NCI-H187 (cell line): Measurements from ENCODE around the gene CSRNP3.

ENCODE experiments used
- DNase-seq, 2 experiments: peaks; one replicate each; lab custom pipeline; 2025; lab: John Stamatoyannopoulos, UW

Gene CSRNP3

DNA sequence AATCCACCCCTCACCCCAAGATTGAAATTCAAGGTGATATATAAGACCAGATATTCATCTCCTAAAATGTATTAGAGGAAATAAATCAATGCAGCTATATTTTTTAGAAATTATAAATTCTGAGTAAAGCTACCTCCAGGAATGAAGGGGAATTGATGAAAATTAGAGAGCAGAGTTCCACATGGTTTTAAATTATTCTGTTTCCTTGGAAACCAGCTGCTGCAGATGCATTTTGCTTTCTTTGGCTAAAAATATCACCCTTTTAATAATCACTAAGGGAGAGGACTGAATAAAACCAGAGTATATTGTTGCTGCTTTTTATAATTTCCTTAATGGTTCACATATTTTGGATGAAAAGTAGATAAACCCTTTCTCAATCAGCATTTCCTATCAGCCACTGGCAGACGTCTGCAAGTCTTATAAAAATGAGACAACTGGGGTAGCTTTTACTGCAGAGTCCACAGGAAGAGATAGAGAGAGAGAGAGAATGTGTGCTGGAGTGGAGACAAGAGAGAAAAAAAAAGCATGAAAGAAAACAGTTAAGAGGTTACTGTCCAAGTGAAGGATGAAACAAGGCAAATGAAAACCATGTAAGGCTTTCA is 2.0 kb downstream of the CSRNP3 start:
- no peak for DNase-seq

DNA sequence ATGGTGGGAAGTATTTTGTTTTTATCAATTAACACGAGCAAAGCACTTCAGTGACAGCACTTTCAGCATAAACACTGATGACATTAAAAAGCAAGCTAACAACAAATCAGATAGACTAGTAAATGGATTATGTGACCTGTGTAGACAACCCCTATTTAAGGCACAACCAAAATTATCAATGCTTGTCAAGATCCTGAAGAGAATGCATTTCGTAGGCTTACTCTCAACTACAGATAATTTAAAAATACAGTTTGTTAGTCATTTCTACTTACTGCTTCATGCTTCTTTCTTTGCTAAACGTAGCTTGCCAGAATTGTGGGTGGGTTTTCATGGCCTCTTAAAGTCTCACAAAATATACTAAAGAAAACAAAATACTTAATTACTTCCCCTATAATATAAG is 3.4 kb downstream of the CSRNP3 start:
- DNase-seq, result no peak

DNA sequence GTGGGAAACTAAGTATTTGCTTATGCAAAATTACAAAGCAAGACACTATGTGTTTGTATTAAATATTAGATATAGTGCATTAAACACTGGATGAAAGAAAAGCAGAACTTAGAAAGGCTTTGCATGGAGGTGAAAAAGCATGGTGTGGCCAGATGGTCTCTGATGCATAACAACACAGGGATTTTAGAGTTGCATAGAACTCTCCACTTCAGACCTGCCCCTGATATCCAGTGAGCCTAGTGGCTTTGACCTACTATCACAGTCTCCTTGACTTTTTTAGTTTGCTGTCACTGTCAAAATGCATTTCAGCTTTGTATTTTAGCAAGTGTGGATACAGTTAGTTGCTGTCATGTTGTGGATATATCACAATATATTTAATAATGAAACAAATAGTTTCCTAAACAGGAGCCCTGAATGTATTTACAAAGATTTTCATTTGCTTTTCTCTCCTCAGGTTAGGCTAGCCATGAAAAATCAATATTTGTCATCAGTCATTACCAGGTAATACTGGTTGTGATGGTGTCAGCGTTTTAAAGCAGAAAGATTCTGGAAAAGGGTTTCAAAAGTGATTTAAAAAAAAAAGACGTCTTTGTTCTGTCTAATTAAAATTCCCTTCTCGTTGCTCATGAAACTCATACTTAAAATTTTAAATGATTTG is 5.2 kb downstream of the CSRNP3 start:
- DNase-seq, result no peak

DNA sequence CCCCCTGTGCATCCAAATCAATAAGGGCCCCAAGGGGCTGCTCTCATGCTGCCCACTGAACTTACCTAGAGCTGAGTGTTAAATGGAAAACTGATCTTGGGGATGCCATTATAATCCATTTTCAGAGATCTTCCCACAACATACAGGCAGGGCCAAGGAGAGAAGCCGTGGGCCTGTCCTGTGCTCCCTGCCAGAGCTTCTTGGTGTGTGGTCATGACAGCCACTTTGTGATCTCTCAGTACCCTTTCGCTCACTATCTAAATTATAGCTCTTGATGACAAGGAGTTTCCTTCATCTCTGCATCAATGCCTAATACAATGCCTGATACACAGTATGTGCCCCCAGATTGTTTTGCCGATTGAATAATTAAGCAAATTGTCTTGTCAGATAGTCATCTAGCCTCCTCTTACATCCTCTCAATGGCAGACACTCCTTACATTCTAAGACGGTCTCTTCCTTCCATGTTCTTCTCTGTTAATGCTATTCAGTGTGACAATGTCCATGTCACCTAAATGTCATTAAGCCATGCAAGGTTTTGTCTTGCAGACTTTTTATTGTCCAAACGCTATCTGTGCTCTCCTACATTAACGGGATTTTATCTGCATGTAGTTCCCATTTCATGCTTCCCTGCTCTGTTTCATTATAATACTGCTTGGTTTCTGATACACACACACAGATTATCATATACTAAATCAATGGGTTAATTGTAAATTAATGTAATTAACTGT is 5.9 kb downstream of the CSRNP3 start:
- no peak for DNase-seq

DNA sequence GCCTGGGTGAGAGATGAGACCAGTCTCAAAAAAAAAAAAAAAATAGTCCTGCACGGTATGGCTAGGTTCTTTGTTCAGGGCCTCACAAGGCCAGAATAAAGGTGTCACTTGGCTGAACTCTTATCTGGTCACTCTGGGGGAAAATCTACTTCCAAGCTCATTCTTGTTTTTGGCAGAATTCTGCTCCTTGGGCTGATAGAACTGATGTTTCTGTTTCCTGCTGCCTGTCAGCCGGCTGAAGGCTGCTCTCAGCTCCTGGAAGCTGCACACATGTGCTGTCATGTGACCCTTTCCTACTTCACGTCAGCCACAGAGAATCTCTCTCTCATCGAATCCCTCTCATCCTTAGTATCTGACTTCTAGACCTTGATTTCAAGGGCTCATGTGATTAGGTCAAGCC is 10.4 kb downstream of the CSRNP3 start:
- DNase-seq, result no peak

DNA sequence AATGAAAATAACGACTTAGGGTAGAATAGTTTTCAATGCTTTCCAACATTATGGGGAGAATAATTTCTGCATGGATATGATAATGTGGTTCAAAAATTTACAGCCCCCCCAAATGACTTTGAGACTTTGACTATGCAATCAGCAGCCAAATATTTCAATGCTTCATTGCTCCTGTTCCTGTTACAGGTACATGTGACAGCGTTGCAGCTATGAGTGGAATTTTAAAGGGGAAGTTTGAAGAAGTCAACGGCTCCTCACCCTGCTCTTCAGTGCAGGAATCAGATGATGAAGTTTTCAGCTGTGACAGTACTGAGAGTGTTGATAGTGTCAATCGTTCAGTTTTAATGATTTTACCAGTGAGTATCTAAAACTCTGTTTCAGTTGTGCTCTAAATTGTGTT is 25.1 kb downstream of the CSRNP3 start:
- no peak for DNase-seq

DNA sequence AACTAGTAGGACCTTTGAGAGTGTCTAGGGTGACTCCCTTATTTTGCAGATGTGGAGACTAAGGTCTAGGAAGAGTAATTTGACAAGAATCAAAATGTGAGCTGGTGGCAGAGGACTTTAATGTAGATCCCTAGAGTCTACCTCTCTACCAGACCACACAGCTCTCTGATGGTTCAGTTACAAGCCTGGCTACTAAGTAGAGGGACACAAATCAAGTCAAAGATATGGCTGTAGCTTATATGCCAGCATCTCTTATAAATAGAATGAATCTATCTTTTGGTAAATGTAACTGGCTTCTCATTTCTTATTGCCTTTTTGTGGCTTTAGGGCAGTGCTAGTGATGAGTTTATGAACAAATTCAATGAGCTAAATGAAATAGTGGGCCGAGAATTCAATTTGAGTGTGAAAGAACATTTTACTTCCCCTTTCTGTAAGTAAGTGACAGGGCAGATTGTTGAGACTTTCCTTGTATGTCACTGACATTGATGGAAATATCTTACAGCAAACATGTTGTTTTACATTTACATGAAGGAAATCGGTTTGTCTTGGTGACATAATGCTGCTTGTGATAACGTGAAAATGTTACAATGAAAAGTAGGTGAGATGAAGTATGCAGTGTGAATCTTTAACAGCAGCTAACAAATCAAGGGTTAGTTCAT is 28.3 kb downstream of the CSRNP3 start:
- DNase-seq, result no peak

DNA sequence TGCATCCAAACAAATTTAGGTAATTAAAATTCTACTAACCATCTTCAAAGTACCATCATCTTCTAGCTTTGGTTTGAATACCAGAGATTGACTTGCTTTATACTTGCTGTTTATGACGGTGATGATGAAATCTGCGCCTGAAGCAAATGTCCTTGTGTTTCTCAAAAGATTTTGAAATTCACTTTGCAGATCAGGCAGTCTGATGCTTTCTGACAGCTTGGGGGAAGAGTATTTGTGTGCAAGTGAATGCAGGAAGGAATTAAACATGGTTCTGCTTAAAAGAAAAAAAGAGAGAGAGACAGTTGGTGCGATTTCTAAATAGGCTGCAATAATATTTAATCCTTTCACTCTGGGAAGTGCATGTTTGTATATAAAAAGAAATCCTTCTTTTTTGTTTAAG is 29.6 kb downstream of the CSRNP3 start:
- no peak for DNase-seq

DNA sequence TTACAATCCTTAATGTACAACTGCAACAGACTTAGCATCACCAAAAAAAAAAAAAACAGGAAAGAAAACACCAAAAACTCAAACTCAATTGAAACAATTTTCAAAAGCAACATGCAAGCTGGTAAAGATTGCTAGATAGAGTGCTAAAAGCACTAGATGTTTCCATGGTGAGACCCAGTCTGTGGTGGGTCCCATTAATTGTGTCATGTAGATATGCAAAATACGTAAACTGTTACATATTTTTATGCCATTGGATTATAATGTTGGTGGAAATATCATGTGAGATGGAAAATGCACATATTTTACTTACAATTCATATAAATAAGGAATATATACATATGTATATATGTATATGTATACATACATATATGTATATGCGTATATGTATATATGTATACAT is 30.5 kb downstream of the CSRNP3 start:
- DNase-seq, result no peak

DNA sequence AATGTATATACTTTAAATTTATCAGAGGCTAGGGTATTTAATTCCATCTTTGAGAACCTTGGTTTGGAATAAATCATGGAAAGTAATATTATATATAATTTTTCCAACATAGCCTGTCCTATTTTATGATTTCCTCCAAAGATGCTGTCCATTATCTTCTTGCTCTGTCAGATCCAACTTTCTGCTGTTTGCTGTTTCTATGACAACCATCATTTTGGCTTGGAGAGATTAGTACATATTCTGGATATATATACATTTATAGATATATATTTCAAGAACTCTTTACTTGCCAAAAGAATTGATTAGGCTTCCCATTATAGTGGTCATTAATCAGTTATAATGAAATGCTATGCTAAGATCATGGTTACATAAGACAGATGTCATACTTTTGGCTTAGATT is 31.3 kb downstream of the CSRNP3 start:
- no peak for DNase-seq

DNA sequence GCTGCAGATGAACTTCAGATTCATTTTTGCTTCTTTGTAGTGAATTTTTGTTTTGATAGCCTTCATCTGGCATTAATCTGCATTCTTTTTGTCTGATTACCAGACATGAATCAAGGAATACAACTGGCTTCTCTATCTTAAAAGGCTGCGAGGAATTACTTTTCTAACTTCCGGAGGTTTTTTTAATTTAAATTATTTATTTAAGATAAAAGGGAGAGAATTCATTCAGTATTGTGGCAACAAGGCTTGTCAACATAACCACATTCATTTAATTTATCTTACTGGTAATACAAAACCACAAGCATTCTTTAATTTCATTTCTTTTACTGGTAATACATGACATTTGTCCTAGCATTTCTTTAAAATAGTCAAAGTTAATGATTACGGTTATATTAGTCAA is 36.0 kb downstream of the CSRNP3 start:
- no peak for DNase-seq

DNA sequence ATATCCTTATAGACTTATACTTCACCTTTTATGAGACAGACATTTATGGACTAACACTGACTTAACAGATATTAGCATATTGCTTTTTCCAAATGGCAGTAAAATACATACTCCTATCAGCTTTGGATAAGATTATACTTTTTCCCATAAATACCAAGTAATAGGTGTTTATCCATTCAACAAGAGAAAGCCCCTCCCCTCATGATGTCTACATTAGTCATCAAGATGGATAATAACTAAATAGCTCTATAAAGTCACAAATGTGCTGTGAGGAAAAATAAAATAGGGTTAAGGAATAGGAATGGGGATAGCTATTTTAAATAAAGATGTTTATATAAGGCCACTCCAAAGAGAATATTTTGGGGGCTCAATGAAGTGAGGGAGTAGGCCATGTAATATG is 39.4 kb downstream of the CSRNP3 start:
- no peak for DNase-seq

DNA sequence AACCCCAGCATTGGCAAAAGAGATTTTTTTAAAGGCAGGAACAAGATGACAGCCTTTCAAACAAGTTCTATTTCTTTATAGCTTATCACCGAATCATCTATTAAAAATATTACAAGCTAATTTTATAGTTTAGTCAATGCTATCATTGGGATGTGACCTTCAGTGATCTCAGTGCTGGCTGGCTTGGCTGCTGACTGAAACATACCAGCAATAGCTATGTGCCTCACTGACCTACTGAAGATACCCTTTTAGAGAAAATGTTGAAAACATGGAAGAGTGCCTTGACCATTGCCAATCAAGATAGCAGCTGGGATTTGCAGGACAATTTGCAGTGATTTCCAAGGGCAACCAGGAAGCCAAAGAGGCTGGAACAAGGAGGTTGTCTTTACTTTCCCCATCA is 44.0 kb downstream of the CSRNP3 start:
- no peak for DNase-seq

DNA sequence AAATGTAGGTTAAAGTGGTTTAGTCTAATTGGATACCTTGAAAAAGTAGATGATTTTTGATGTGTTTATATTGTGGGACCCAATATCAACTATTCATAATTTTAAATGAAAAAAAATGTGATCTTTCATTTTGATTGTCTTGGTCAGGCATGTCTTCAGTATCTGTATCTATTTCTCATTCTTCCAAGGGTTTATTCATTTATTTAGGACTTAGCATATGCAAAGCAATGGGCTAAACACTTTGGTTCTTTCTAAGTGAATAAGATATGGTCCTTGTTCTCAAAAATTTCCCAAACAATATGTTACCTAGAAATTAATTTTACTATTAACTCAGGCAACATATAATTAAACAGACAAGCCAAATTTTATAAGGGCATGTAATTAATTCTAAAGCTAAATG is 49.1 kb downstream of the CSRNP3 start:
- DNase-seq, result no peak

DNA sequence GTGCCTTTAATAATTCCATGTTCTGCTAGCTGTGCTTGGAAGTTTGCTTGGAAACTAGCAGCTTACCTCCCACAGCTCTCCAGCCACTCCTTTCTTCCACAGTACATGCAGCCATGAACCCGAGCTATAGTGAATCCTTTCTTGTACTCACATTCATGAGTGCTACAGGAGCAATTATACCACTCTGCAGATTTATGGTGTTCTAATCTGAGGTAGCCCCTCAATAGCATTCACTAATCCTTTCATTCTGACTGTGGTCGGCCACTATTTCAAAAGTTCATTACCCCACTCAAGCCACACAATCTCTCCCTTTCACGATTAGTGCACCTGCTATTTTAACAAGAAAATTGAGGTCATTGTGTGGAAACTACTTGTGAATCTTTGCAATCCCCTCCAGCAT is 53.2 kb downstream of the CSRNP3 start:
- no peak for DNase-seq

DNA sequence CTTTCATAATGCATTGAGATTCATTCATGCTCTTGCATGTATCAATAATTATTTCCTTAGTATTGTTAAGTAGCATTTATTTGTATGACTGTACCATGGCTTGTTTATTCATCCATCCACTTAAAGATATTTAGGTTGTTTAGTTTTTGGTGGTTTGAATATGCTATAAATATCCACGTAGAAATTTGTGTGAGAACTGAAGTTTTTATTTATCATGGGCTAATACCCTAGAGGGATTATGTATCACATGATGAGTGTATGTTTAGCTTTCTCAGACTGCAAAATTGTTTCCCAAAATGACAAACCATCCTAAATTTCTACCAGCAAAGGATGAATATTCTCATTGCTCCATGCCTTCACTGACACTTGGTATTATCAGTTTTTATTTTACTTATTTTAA is 55.2 kb downstream of the CSRNP3 start:
- no peak for DNase-seq

DNA sequence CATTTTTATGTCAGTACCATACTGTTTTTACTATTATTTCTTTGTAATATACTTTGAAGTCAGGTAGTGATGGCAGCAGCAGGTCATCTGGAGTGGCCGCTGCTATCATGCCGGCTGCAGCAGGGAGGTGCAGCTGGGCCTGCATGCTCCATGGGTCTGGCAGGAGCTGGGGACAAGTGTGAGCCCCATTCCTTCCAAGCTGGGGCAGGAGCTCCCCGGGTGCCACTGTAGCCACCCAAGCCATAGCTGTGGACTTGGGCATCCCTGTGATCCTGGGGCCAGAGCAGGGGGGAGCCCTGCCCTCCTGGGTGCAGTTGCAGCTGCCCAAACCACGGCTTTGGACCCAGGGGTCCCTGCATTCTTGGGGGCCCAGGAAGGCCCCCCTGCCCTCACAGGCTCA is 59.2 kb downstream of the CSRNP3 start:
- DNase-seq, result no peak

DNA sequence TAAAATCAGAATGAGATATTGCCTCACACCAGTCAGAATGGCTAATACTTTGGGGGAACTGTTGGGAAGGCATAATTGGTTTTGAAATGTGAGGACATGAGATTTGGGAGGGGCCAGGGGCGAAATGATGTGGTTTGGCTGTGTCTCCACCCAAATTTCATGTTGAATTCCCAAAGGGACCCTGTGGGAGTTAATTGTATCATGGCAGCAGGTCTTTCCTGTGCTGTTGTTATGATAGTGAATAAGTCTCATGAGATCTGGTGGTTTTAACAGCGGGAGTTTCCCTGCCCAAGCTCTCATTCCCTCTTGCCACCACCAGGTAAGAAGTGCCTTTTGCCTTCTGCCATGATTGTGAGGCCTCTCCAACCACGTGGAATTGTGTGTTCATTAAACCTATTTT is 59.6 kb downstream of the CSRNP3 start:
- no peak for DNase-seq

DNA sequence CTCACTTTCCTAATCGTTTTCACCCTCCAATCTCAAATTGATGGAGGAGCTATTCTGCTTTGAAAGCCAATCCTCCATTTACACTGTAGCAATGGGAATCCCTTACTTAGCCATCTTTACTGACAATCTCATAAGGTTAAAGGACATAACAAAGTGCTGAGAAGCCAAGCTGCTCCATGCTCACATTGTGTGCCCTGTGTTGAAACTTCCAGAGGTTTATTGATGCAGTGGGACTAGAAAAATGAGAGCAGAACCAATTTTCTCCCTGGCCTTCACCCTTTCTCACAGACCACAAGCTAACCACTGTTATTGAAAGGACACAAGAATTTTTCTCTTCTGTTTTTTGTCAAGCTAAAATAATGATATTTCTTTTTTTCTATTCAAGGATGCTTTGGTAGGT is 63.8 kb downstream of the CSRNP3 start:
- DNase-seq, result no peak

DNA sequence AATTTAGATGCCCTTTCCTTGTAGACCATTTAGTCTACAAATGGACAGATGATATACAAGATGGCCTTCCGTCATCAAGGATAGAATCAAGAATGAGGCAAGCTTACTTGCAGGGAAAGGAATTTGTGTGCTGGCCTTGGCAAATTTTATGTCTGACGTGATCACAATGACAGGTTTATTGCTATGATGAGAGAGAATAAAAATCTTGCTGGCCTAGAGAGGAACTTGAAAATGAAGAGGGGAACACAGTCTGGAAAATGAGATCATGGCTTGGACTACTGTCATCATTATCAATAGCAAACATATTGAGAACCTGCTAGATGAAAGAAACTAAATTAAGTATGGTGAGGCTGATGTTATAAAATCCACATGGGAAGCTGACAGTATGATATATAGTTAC is 66.0 kb downstream of the CSRNP3 start:
- DNase-seq, result no peak

DNA sequence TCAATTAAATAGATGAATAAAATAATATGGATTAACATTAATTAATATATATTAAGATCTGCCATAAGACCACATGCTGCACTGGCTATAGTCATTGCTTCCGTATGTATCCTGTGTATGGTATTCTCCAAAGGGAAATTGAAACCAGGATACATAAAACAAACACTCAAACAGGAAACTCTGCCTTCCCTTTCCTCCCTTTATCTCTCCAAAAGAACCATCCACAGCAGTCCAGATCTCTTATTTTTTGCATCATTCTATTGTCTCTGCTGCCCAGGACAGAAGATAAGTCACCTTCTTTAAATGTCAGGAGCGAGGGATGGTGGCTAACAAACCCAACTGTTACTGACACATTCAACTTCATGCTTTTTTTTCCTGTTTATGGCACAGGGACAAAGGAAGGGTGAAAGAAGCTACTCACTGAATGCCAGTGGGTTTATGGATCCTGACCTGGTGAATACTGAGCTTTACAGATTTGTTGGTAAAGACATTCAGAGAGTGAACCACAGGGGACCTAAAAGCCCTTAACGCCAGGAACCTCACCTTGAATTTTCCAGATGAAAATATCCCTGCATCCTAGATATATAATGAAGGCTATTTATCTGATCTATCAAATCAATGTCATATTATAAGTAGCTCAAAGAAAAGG is 67.5 kb downstream of the CSRNP3 start:
- no peak for DNase-seq

DNA sequence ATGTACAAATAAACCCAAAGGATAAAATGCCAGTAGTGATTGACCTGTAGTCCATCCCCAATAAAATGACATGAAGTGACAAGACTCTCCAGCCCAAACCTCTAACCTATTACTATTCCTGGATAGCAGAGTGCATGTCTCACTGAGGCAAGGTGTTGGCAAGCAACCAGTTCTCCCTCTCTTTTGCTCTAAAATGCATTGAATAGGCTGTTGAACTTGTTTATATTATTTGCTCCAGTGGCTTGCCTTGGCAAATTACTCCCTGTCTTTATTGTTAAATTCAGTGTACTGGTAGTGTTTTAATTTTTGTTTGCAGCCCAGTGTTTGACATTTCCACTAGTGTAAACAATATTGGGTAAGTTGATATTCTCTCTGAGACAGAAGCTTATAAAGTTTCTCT is 70.5 kb downstream of the CSRNP3 start:
- no peak for DNase-seq

DNA sequence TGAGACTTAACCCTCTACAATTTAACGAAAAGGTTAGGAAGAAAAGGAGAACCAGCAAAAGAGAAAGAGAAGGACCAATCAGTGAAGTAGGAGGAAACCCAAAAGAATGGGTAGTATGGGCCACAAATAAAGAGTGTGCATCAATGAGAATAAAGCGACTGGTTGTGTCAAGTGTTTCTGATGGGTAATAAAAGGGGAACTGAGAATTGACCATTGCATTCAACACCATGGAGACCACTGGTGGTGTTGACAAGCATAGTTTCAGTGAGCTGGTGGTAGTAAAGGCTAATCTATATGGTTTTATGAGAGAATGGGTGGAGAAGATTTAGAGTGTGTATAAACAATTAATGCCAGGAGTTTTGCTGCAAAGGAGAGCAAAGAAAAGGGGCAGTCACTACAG is 75.4 kb downstream of the CSRNP3 start:
- no peak for DNase-seq
